Fibroblast of lung (primary cell): Measurements from ENCODE around the gene KIF17. TPM values are rescaled to one million over a fixed set of nuclear protein-coding genes. Genes with fewer than 3 reads are reported as not detected.

Experiments used
- DNase-seq, 2 donors: peaks; one replicate each; pipeline versions ENCODE4 v3.0.0 to v3.0.0-alpha.2; 2010; ENCODE audit warnings: low read depth in 2 of 2
- H2AFZ ChIP-seq: 2 replicates; pipeline ENCODE4 v1.5.1; 2012; ENCODE audit warnings: low read length, control low read depth, inconsistent platforms
- H3K27ac ChIP-seq: 2 replicates; pipeline ENCODE4 v1.5.1; 2011; ENCODE audit warnings: low read length, control low read depth; ENCODE audit not compliant: insufficient read depth
- H3K27me3 ChIP-seq: 2 replicates; pipeline ENCODE4 v1.5.1; 2011; ENCODE audit warnings: mild to moderate bottlenecking, low read length; ENCODE audit not compliant: control insufficient read depth, insufficient read depth
- H3K36me3 ChIP-seq: 2 replicates; pipeline ENCODE4 v1.5.1; 2011; ENCODE audit warnings: low read length; ENCODE audit not compliant: control insufficient read depth, insufficient read depth
- H3K4me1 ChIP-seq: 2 replicates; pipeline ENCODE4 v1.5.1; 2011; ENCODE audit warnings: low read length; ENCODE audit not compliant: control insufficient read depth, insufficient read depth; ENCODE audit errors: extremely low read depth
- H3K4me2 ChIP-seq: 2 replicates; pipeline ENCODE4 v1.5.1; 2011; ENCODE audit warnings: low read length, control low read depth; ENCODE audit not compliant: insufficient read depth; ENCODE audit errors: extremely low read depth
- H3K4me3 ChIP-seq, 4 experiments: fragments of 200-600 bp in 1 of 4; sonication (generic) in 1 of 4; replicated peaks in 1 of 4; 2 replicates each; pipeline ENCODE4 v1.5.1; 2011 to 2016; ENCODE audit warnings: low read length in 4 of 4, low read depth in 3 of 4, mild to moderate bottlenecking in 3 of 4, control low read depth in 2 of 4, inconsistent platforms in 1 of 4, mixed read lengths in 1 of 4; ENCODE audit not compliant: insufficient read depth in 1 of 4; ENCODE audit errors: control extremely low read depth in 1 of 4
- H3K79me2 ChIP-seq: 2 replicates; pipeline ENCODE4 v1.5.1; 2012; ENCODE audit warnings: mild to moderate bottlenecking, low read length, inconsistent platforms; ENCODE audit not compliant: control insufficient read depth, insufficient read depth
- H3K9ac ChIP-seq: 2 replicates; pipeline ENCODE4 v1.5.1; 2011; ENCODE audit warnings: mild to moderate bottlenecking, low read length, control low read depth; ENCODE audit not compliant: insufficient read depth
- H3K9me3 ChIP-seq: 2 replicates; pipeline ENCODE4 v1.5.1; 2012; ENCODE audit warnings: low read depth, low read length; ENCODE audit not compliant: control insufficient read depth, insufficient read depth
- H4K20me1 ChIP-seq: 2 replicates; pipeline ENCODE4 v1.5.1; 2011; ENCODE audit warnings: low read length; ENCODE audit not compliant: control insufficient read depth, insufficient read depth; ENCODE audit errors: extremely low read depth
- EZH2 ChIP-seq: IDR thresholded peaks from 2 replicates; pipeline ENCODE4 v1.5.1; 2012; ENCODE audit warnings: low read length, control low read depth, mild to moderate bottlenecking; ENCODE audit errors: missing control alignments
- polyA plus RNA-seq, 2 donors: library from polyadenylated mRNA; depleted of rRNA in 1 of 2; stranded (reverse) in 1 of 2; unstranded in 1 of 2; fragments of >200 nt; gene quantifications; 2 replicates each; pipeline ENCODE4 v1.2.1, GENCODE V29; 2011 to 2012; ENCODE audit warnings: missing spikeins in 1 of 2
- total RNA-seq: library from RNA; depleted of rRNA; stranded (reverse); fragments of >200 nt; gene quantifications from 2 replicates; pipeline ENCODE4 v1.2.1, GENCODE V29; 2014
- TF ChIP-seq, protein P1 (sequence below), 2 donors: IDR thresholded peaks in 1 of 2; conservative IDR thresholded peaks in 1 of 2; 1 replicate in 1 of 2; 2 replicates in 1 of 2; pipeline ENCODE4 v1.5.1; 2011 to 2012; ENCODE audit warnings: low read length in 2 of 2, control low read depth in 1 of 2, inconsistent platforms in 1 of 2, low read depth in 1 of 2, mild to moderate bottlenecking in 1 of 2

KIF17 gene
- total and polyA plus RNA-seq, 2 donors (not counting 1 experiment from before 2014, with no cell fraction given), result 1.8 to 3.0 TPM

DNA sequence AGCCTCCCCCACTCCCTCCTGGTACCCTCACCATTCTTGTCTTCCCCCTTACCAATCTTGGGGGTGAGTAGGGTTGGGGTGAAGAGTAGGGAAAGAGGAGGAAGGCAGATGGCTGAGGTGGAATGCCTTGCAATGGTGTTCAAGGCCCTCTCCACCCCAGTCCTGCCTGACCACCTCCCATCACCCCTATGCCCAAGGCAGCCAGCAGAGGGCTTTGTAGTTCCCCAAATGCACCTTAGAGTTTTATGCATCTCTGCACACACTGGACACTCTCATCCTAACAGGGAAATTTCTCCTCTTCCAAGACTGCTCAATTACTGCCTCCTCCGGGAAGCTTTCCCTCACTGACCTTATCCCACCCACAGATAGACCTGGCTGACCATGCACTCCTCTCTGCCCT, 15.4 kb downstream of the KIF17 start:
- DNase-seq, result peak in 1 of 2 donors; percentile 21
- no peaks in the 10 kb centered on the region for H3K79me2 ChIP-seq
- no peaks in the 10 kb centered on the region for H4K20me1 ChIP-seq
- no peak overlapping the region for H3K9ac ChIP-seq
- no peak overlapping the region for H3K4me3 ChIP-seq
- no peaks in the 10 kb centered on the region for H3K36me3 ChIP-seq
- no peaks in the 10 kb centered on the region for H3K9me3 ChIP-seq
- peaks cover 13% of the 10 kb centered on the region for H3K4me1 ChIP-seq
- H2AFZ ChIP-seq, result no peak overlapping the region
- H3K4me2 ChIP-seq, result no peak overlapping the region
- no peak for TF ChIP-seq EZH2
- TF ChIP-seq, protein P1, sequence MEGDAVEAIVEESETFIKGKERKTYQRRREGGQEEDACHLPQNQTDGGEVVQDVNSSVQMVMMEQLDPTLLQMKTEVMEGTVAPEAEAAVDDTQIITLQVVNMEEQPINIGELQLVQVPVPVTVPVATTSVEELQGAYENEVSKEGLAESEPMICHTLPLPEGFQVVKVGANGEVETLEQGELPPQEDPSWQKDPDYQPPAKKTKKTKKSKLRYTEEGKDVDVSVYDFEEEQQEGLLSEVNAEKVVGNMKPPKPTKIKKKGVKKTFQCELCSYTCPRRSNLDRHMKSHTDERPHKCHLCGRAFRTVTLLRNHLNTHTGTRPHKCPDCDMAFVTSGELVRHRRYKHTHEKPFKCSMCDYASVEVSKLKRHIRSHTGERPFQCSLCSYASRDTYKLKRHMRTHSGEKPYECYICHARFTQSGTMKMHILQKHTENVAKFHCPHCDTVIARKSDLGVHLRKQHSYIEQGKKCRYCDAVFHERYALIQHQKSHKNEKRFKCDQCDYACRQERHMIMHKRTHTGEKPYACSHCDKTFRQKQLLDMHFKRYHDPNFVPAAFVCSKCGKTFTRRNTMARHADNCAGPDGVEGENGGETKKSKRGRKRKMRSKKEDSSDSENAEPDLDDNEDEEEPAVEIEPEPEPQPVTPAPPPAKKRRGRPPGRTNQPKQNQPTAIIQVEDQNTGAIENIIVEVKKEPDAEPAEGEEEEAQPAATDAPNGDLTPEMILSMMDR (conservative IDR thresholded peaks at IDR 0.05 in 1 of 2, IDR thresholded peaks at IDR 0.05 in 1 of 2; ENCODE audit: low read depth in 1 of 2, low read length in 2 of 2), result peak; percentile 38 to 48
- no peak overlapping the region for H3K27ac ChIP-seq
- H3K27me3 ChIP-seq, result no peaks in the 10 kb centered on the region

DNA sequence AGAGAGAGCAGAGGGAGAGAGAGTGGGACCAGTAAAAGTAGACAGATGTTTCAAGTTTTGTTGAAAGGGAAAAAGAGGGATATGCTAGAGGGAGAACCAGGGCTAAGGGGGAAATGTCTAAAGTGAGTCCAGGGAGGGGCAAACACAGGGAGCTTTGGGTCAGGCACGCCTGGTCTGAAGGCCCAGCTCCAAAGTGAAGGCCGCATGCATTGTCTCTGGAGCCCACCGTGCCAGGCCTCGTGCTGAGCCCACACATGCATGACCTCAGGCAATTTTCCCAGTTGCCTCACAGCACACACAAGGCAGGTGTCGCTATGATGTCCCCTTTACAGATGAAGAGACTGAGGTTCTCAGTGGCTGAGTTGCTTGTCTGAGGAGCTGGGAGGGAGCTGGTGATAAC, 16.0 kb downstream of the KIF17 start:
- Histone ChIP-seq H3K4me1 (peaks cover 17% of the 10 kb centered on the region), H3K9ac (no peak overlapping the region), H4K20me1 (no peaks in the 10 kb centered on the region), H3K79me2 (no peaks in the 10 kb centered on the region), H3K27ac (no peak overlapping the region), H3K9me3 (no peaks in the 10 kb centered on the region), H3K36me3 (no peaks in the 10 kb centered on the region), H3K27me3 (no peaks in the 10 kb centered on the region), H3K4me3 (no peak overlapping the region), H3K4me2 (no peak overlapping the region), H2AFZ (no peak overlapping the region)
- TF ChIP-seq EZH2, result no peak
- TF ChIP-seq, protein P1 (conservative IDR thresholded peaks at IDR 0.05 in 1 of 2, IDR thresholded peaks at IDR 0.05 in 1 of 2; ENCODE audit: low read depth in 1 of 2, low read length in 2 of 2), result no peak
- DNase-seq, result no peak

DNA sequence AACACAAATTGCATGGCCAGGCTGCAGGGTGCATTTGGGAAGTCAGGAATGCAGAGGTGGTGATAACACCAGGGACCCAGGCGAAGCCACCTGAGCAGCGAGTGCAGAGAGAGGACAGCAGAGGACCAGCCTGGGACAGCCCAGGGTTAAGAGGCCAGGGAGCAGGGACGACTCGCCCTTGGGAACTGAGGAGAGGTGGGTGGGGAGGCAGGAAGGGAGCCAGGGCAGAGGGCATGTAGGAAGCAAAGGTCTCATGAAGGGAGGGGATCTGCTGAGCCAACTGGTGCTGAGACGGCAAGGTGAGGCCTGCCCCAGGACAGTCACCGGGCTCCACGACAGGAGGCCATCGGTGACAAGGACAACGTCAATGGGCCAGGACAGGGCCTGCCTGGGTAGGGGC, 16.4 kb downstream of the KIF17 start:
- Histone ChIP-seq H3K27me3 (no peaks in the 10 kb centered on the region), H3K36me3 (no peaks in the 10 kb centered on the region), H3K4me3 (no peak overlapping the region), H3K27ac (no peak overlapping the region), H2AFZ (no peak overlapping the region), H3K4me2 (no peak overlapping the region), H3K79me2 (no peaks in the 10 kb centered on the region), H3K4me1 (peaks cover 17% of the 10 kb centered on the region), H4K20me1 (no peaks in the 10 kb centered on the region), H3K9ac (no peak overlapping the region), H3K9me3 (no peaks in the 10 kb centered on the region)
- TF ChIP-seq, protein P1 (conservative IDR thresholded peaks at IDR 0.05 in 1 of 2, IDR thresholded peaks at IDR 0.05 in 1 of 2; ENCODE audit: low read depth in 1 of 2, low read length in 2 of 2), result no peak
- TF ChIP-seq EZH2, result no peak
- no peak for DNase-seq
